Measurements from ENCODE around the gene WDR62.
"Not testable (repeated sequence)": the region's sequence is repeated elsewhere in the genome, so short reads cannot be mapped to it uniquely, and the experiment has no call there.

WDR62 gene

GRCh38 chr19:36032251-36033104, 22.2 kb upstream of the WDR62 start, which contains the start of gene CLIP3:
TSS of gene CLIP3 (minus strand) at chr19:36032873. CDS start at chr19:36032357, 516 bp downstream.
- peak; percentile 90 for DNase-seq (ENCODE audit: low spot score)

GRCh38 chr19:36040495-36040894, 14.2 kb upstream of the WDR62 start:
- DNase-seq (ENCODE audit: low spot score), result no peak

GRCh38 chr19:36041092-36041491, 13.6 kb upstream of the WDR62 start:
- DNase-seq (ENCODE audit: low spot score), result not testable (repeated sequence)

- no peak for DNase-seq (ENCODE audit: low spot score)
Observed at GRCh38 chr19:36041831-36042230, 12.9 kb upstream of the WDR62 start.

GRCh38 chr19:36043952-36044351, 10.7 kb upstream of the WDR62 start:
- DNase-seq (ENCODE audit: low spot score), result no peak

GRCh38 chr19:36046443-36047050, 8.2 kb upstream of the WDR62 start:
- DNase-seq (ENCODE audit: low spot score), result no peak

GRCh38 chr19:36047835-36048234, 6.9 kb upstream of the WDR62 start:
- no peak for DNase-seq (ENCODE audit: low spot score)

GRCh38 chr19:36049080-36049698, 5.5 kb upstream of the WDR62 start:
- no peak for DNase-seq (ENCODE audit: low spot score)

- DNase-seq (ENCODE audit: low spot score), result no peak
Observed at GRCh38 chr19:36051236-36051635, 3.5 kb upstream of the WDR62 start.

GRCh38 chr19:36051637-36052036, 3.1 kb upstream of the WDR62 start:
- no peak for DNase-seq (ENCODE audit: low spot score)

- DNase-seq (ENCODE audit: low spot score), result peak; percentile 99
Observed at GRCh38 chr19:36054119-36054732, 471 bp upstream of the WDR62 start, which contains the start of gene THAP8. TSS of gene THAP8 (minus strand) at chr19:36054285. CDS start at chr19:36054217, 68 bp downstream.

- no peak for DNase-seq (ENCODE audit: low spot score)
Observed at GRCh38 chr19:36058481-36059179, 3.9 kb downstream of the WDR62 start.

- DNase-seq (ENCODE audit: low spot score), result no peak
Observed at GRCh38 chr19:36059180-36059910, 4.6 kb downstream of the WDR62 start.

- no peak for DNase-seq (ENCODE audit: low spot score)
Observed at GRCh38 chr19:36060430-36060829, 5.7 kb downstream of the WDR62 start.

- DNase-seq (ENCODE audit: low spot score), result no peak
Observed at GRCh38 chr19:36061367-36061766, 6.7 kb downstream of the WDR62 start.

- DNase-seq (ENCODE audit: low spot score), result no peak
Observed at GRCh38 chr19:36064826-36065225, 10.1 kb downstream of the WDR62 start.

- no peak for DNase-seq (ENCODE audit: low spot score)
Observed at GRCh38 chr19:36067681-36068080, 13.0 kb downstream of the WDR62 start.

- not testable (repeated sequence) for DNase-seq (ENCODE audit: low spot score)
Observed at GRCh38 chr19:36068810-36069499, 14.3 kb downstream of the WDR62 start.

- no peak for DNase-seq (ENCODE audit: low spot score)
Observed at GRCh38 chr19:36072081-36072480, 17.4 kb downstream of the WDR62 start.

- DNase-seq (ENCODE audit: low spot score), result no peak
Observed at GRCh38 chr19:36073121-36073876, 18.6 kb downstream of the WDR62 start.

Data from ecto neural progenitor cell (in vitro differentiated cells).